ENCODE results near the gene SMG6. TPM values are rescaled to one million over a fixed set of nuclear protein-coding genes. Genes with fewer than 3 reads are reported as not detected.

SMG6 gene
- total RNA-seq, 1 experiment from 2014 or later: 28.6 TPM

- H3K9ac ChIP-seq (ENCODE audit: extremely low read depth, insufficient read length, low read length): no peak overlapping the region
Observed at GRCh38 chr17:2214929-2215615, 88.5 kb downstream of the SMG6 start.

More at GRCh38 chr17:2214929-2215615, 88.5 kb downstream of the SMG6 start:
- peaks cover 0 to 4% (median 3%) of the 10 kb centered on the region in 3 experiments; a peak in 2 of 7 replicates for H3K36me3 Mint-ChIP-seq (ENCODE audit: insufficient read depth in 1 of 3, low read depth in 3 of 3)
- TF ChIP-seq, protein P1, sequence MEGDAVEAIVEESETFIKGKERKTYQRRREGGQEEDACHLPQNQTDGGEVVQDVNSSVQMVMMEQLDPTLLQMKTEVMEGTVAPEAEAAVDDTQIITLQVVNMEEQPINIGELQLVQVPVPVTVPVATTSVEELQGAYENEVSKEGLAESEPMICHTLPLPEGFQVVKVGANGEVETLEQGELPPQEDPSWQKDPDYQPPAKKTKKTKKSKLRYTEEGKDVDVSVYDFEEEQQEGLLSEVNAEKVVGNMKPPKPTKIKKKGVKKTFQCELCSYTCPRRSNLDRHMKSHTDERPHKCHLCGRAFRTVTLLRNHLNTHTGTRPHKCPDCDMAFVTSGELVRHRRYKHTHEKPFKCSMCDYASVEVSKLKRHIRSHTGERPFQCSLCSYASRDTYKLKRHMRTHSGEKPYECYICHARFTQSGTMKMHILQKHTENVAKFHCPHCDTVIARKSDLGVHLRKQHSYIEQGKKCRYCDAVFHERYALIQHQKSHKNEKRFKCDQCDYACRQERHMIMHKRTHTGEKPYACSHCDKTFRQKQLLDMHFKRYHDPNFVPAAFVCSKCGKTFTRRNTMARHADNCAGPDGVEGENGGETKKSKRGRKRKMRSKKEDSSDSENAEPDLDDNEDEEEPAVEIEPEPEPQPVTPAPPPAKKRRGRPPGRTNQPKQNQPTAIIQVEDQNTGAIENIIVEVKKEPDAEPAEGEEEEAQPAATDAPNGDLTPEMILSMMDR (conservative IDR thresholded peaks at IDR 0.05): no peak
- H2BK20ac ChIP-seq (ENCODE audit: low read depth, low read length, poor library complexity, severe bottlenecking): no peak overlapping the region
- no peak overlapping the region for H2BK15ac ChIP-seq (ENCODE audit: low read depth, low read length)
- H3K23ac ChIP-seq (ENCODE audit: insufficient read length, low read depth, low read length): no peak overlapping the region
- H2AFZ ChIP-seq (ENCODE audit: low read length): no peak overlapping the region
- no peak overlapping the region for H2BK5ac ChIP-seq (ENCODE audit: insufficient read length, low read length)
- no CpG with 5 or more reads among the region's 11 CpGs for WGBS (ENCODE audit: extremely low coverage, insufficient read length, low lambda C conversion rate)
- H2BK12ac ChIP-seq (ENCODE audit: insufficient read length, low read depth, low read length): no peak overlapping the region
- H3K4me3 Mint-ChIP-seq: peak overlapping the region in 1 of 2 experiments; percentile 27; a peak in 1 of 5 replicates
- H3K9me3 Mint-ChIP-seq: no peaks in the 10 kb centered on the region
- peaks cover 25 to 31% of the 10 kb centered on the region in 2 experiments for H3K4me1 Mint-ChIP-seq
- H3K27ac ChIP-seq (ENCODE audit: insufficient read length, low read depth, low read length): no peak overlapping the region
- no peak overlapping the region for H2AK5ac ChIP-seq (ENCODE audit: insufficient read length, low read length)
- no peaks in the 10 kb centered on the region for H3K79me2 ChIP-seq (ENCODE audit: insufficient read depth, low read length)
- no peak overlapping the region for H4K8ac ChIP-seq (replicated peaks; ENCODE audit: insufficient read length, low read depth, low read length)
- H3K27me3 Mint-ChIP-seq (ENCODE audit: low read depth): no peaks in the 10 kb centered on the region
- no peaks in the 10 kb centered on the region for H4K20me1 ChIP-seq (ENCODE audit: control insufficient read depth, insufficient read depth, insufficient read length)
- no peaks in the 10 kb centered on the region for H3K27me3 ChIP-seq (ENCODE audit: insufficient read depth, low read length)
- no peak for DNase-seq
- no peak overlapping the region for H3K18ac ChIP-seq (ENCODE audit: insufficient read length, low read depth, low read length)
- H3K56ac ChIP-seq (ENCODE audit: insufficient read length, low read depth, low read length): no peak overlapping the region
- H3K14ac ChIP-seq (ENCODE audit: insufficient read depth, low read length): no peak overlapping the region
- no peaks in the 10 kb centered on the region for H3K9me3 ChIP-seq (ENCODE audit: control insufficient read depth, low read depth, low read length)
- no peak overlapping the region for H2BK120ac ChIP-seq (ENCODE audit: low read depth, low read length, poor library complexity, severe bottlenecking)
- H3K4me1 ChIP-seq (ENCODE audit: insufficient read depth, low read length): no peaks in the 10 kb centered on the region; the same call in 1 of the 2 replicates
- no peak overlapping the region for H4K5ac ChIP-seq (ENCODE audit: insufficient read length, low read depth, low read length)
- no peaks in the 10 kb centered on the region for H3K23me2 ChIP-seq (ENCODE audit: insufficient read length, low read depth, low read length, poor library complexity, severe bottlenecking)
- H3K79me1 ChIP-seq (ENCODE audit: insufficient read depth, low read depth, low read length, poor library complexity, severe bottlenecking): no peaks in the 10 kb centered on the region
- no peak overlapping the region for H3K4ac ChIP-seq (ENCODE audit: low read depth, low read length)
- no peak overlapping the region for H3T11ph ChIP-seq (ENCODE audit: low read length)
- H3K27ac Mint-ChIP-seq: peak overlapping the region; percentile 42 to 85 (median 78); a peak in 5 of 7 replicates
- H4K91ac ChIP-seq (ENCODE audit: insufficient read length, low read depth, low read length): no peak overlapping the region
- H3K4me2 ChIP-seq (ENCODE audit: insufficient read depth, insufficient read length, low read length): no peak overlapping the region
